Heart right ventricle (tissue), 16 donors: ENCODE measurements around the gene TP63. TPM values are rescaled to one million over a fixed set of nuclear protein-coding genes. Genes with fewer than 3 reads are reported as not detected.
A peak's percentile ranks its signal among the peaks of the same experiment; 100 is the strongest.

Experiments
- ATAC-seq, 8 donors: fragments of 200-7000 bp; cut with Tn5 transposase; one replicate each; pipeline ENCODE4 v1.9.1; 2020; ENCODE audit warnings: mild to moderate bottlenecking in 8 of 8, moderate library complexity in 8 of 8, moderate number of reproducible peaks in 1 of 8
- DNase-seq, 2 donors: peaks; one replicate each; pipeline ENCODE4 v3.0.0-alpha.2; 2020
- H3K27ac ChIP-seq, 10 donors: fragments of 200-600 bp; sonication (generic) in 2 of 10; one replicate each; pipeline versions ENCODE4 v1.5.0 to v1.8.0; 2020 to 2022; ENCODE audit warnings: mild to moderate bottlenecking in 3 of 10
- H3K27me3 ChIP-seq, 7 donors: fragments of 200-600 bp; one replicate each; pipeline ENCODE4 v1.8.0; 2021 to 2022; ENCODE audit warnings: mild to moderate bottlenecking in 2 of 7
- H3K36me3 ChIP-seq, 9 donors: fragments of 200-600 bp; sonication (generic) in 1 of 9; one replicate each; pipeline versions ENCODE4 v1.5.0 to v1.8.0; 2020 to 2022; ENCODE audit warnings: mild to moderate bottlenecking in 2 of 9
- H3K4me1 ChIP-seq, 9 donors: fragments of 200-600 bp; sonication (generic) in 1 of 9; one replicate each; pipeline versions ENCODE4 v1.5.0 to v1.8.0; 2020 to 2022; ENCODE audit warnings: mild to moderate bottlenecking in 4 of 9
- H3K4me3 ChIP-seq, 10 donors: fragments of 200-600 bp; sonication (generic) in 2 of 10; one replicate each; pipeline versions ENCODE4 v1.5.0 to v1.8.0; 2020 to 2022; ENCODE audit warnings: mild to moderate bottlenecking in 7 of 10, moderate library complexity in 2 of 10
- H3K9me3 ChIP-seq, 11 donors: fragments of 200-600 bp in 10 of 11; sonication (generic) in 2 of 11; one replicate each; pipeline versions ENCODE4 v1.5.0 to v1.8.0; 2013 to 2022; ENCODE audit warnings: mild to moderate bottlenecking in 2 of 11, control low read depth in 1 of 11, moderate library complexity in 1 of 11
- CTCF ChIP-seq, 9 donors: fragments of 200-600 bp; sonication (generic) in 2 of 9; IDR thresholded peaks; one replicate each; pipeline versions ENCODE4 v1.5.0 to v1.8.0; 2021 to 2022; ENCODE audit warnings: antibody characterized with exemption in 9 of 9, mild to moderate bottlenecking in 5 of 9, moderate library complexity in 1 of 9
- WGBS, 2 donors: extraction: QIAGEN DNeasy Blood & Tissue Kit; methylation state at CpG; one replicate each; pipeline ENCODE4 v1.1.7; 2013; ENCODE audit warnings: inconsistent platforms in 1 of 2; 5-methylcytosine and 5-hydroxymethylcytosine counted together
- intact Hi-C, 10 donors: fragments of 100-400 bp; cut with DNase I; formaldehyde crosslinking; loops; one replicate each; pipeline versions ENCODE4 v1.11.1 to v1.14.2; 2022
- polyA plus RNA-seq, 2 donors: library from polyadenylated mRNA; stranded (reverse); fragments of 200-250 nt; gene quantifications; one replicate each; pipeline ENCODE4 v1.2.3, GENCODE V29; 2013
- total RNA-seq, 10 donors: library from RNA; stranded (reverse); fragmentation: NEBNext Ultra II Directional in 3 of 10; extraction: Animal tissue kit (Norgen Biotek cat#: 25700) in 3 of 10; gene quantifications; one replicate each; pipeline versions ENCODE4 v1.2.1 to v1.2.4, GENCODE V29; 2021 to 2023
- donor health status: Arrhythmogenic right ventricular cardiomyopathy.
- donor health status: ischemic (EF 13 %, LVEDD 7.1; RV severe dilation, severe dysfunction).
- donor health status: healthy with polysubstance abuse.
- donor health status: DM: no; HTN: yes; CAD: no.
- donor health status: DM: no; HTN: no; CAD: no.
- donor health status: ischemic (EF 25% LVEDD 6.9; RV normal size, moderate dysfunction).
- donor health status: ischemic (EF 25% LVEDD 5.7; RV mildly dilated, moderate dysfunction).
- donor health status: healthy.
- donor health status: DM: yes; HTN: yes; CAD: no.
- donor health status: Ischemic cardiomyopathy.
- donor health status: ischemic (EF 35%, LVEDD 5.7; RV mildly dilated, moderate dysfunction).
- donor health status: nonischemic (EF 11% LVEDD 7.7; RV severe dilation, severe dysfunction).
- donor health status: DM: yes; HTN: yes; CAD: no.
- donor health status: PGD.
- donor health status: ischemic (EF 29% LVEDD 5.4; RV normal size, mild dysfunction).
- donor health status: nonischemic (EF 23%, LVEDD 6.1; RV moderate dilation, normal function).

TP63 gene
- total and polyA plus RNA-seq, 12 donors, result 0.07 to 1.5 (median 0.49) TPM

- no peaks in the 10 kb centered on the region for H3K9me3 ChIP-seq
- no peaks in the 10 kb centered on the region for H3K36me3 ChIP-seq
- intact Hi-C loops, result no loop called here
- peaks cover 0 to 7% (median 0%) of the 10 kb centered on the region in 9 donors for H3K4me1 ChIP-seq
- no peak for DNase-seq
- WGBS, 2 donors, result 91 to 92% methylated on average over 3 of the region's 3 CpGs
- TF ChIP-seq CTCF (IDR thresholded peaks at IDR 0.05), result no peak
- H3K27me3 ChIP-seq, result no peaks in the 10 kb centered on the region
- ATAC-seq, result no peak
- no peak overlapping the region for H3K4me3 ChIP-seq
- H3K27ac ChIP-seq, result no peak overlapping the region
Measured at GRCh38 chr3:189779166-189779565, 148.0 kb downstream of the TP63 start.

- DNase-seq, result no peak
- 83 to 88% methylated on average over 6 of the region's 6 CpGs for WGBS, 2 donors
- H3K4me1 ChIP-seq, result peaks cover 0 to 7% (median 0%) of the 10 kb centered on the region in 9 donors
- no peaks in the 10 kb centered on the region for H3K27me3 ChIP-seq
- no peak for TF ChIP-seq CTCF (IDR thresholded peaks at IDR 0.05)
- intact Hi-C loops, result no loop called here
- no peak overlapping the region for H3K27ac ChIP-seq
- no peaks in the 10 kb centered on the region for H3K36me3 ChIP-seq
- no peak overlapping the region for H3K4me3 ChIP-seq
- no peak for ATAC-seq
- H3K9me3 ChIP-seq, result no peaks in the 10 kb centered on the region
Measured at GRCh38 chr3:189780546-189781270, 149.5 kb downstream of the TP63 start.

GRCh38 chr3:189781415-189781814 lies 150.2 kb downstream of the TP63 start:
- H3K36me3 ChIP-seq, result no peaks in the 10 kb centered on the region
- H3K27ac ChIP-seq, result no peak overlapping the region
- H3K9me3 ChIP-seq, result no peaks in the 10 kb centered on the region
- peaks cover 0 to 6% (median 0%) of the 10 kb centered on the region in 9 donors for H3K4me1 ChIP-seq
- no peaks in the 10 kb centered on the region for H3K27me3 ChIP-seq
- ATAC-seq (no peak), DNase-seq (no peak)
- 94 to 97% methylated on average over 6 of the region's 6 CpGs for WGBS, 2 donors
- H3K4me3 ChIP-seq, result no peak overlapping the region
- intact Hi-C loops, result no loop called here
- no peak for TF ChIP-seq CTCF (IDR thresholded peaks at IDR 0.05)

GRCh38 chr3:189786479-189787064 lies 155.4 kb downstream of the TP63 start:
- H3K36me3 ChIP-seq, result no peaks in the 10 kb centered on the region
- no peak overlapping the region for H3K27ac ChIP-seq
- no peaks in the 10 kb centered on the region for H3K27me3 ChIP-seq
- DNase-seq, result no peak
- no peak overlapping the region for H3K4me3 ChIP-seq
- peaks cover 0 to 4% (median 0%) of the 10 kb centered on the region in 9 donors for H3K4me1 ChIP-seq
- peak in 1 of 9 donors; percentile 26 for TF ChIP-seq CTCF (IDR thresholded peaks at IDR 0.05)
- 90 to 91% methylated on average over 8 of the region's 8 CpGs for WGBS, 2 donors
- ATAC-seq, result no peak
- intact Hi-C loops, result no loop called here
- no peaks in the 10 kb centered on the region for H3K9me3 ChIP-seq
